SJSA1 (cell line): ENCODE results near the gene NCK2. TPM values are rescaled to one million over a fixed set of nuclear protein-coding genes. Genes with fewer than 3 reads are reported as not detected.
A peak's percentile ranks its signal among the peaks of the same experiment; 100 is the strongest.

ENCODE experiments used
- DNase-seq, 2 experiments: peaks; one replicate each; pipeline ENCODE4 v3.0.0-alpha.2; 2015 to 2020; ENCODE audit warnings: low spot score in 2 of 2, low read depth in 1 of 2
- H3K27ac ChIP-seq: fragments of 250-450 bp; sonication (Bioruptor Pico); 2 replicates; pipeline ENCODE4 v1.5.1; 2020; ENCODE audit warnings: mild to moderate bottlenecking, moderate library complexity
- H3K27me3 ChIP-seq: fragments of 250-450 bp; sonication (Bioruptor Pico); replicated peaks from 2 replicates; pipeline ENCODE4 v1.5.1; 2020; ENCODE audit warnings: mild to moderate bottlenecking, moderate library complexity
- H3K36me3 ChIP-seq: fragments of 250-450 bp; sonication (Bioruptor Pico); 2 replicates; pipeline ENCODE4 v1.5.1; 2020; ENCODE audit warnings: mild to moderate bottlenecking
- H3K4me1 ChIP-seq: fragments of 250-450 bp; sonication (Bioruptor Pico); replicated peaks from 2 replicates; pipeline ENCODE4 v1.6.1; 2021; ENCODE audit warnings: mild to moderate bottlenecking
- H3K4me3 ChIP-seq: fragments of 250-450 bp; sonication (Bioruptor Pico); 2 replicates; pipeline ENCODE4 v1.5.1; 2020; ENCODE audit warnings: mild to moderate bottlenecking
- H3K9me3 ChIP-seq: fragments of 250-450 bp; sonication (Bioruptor Pico); replicated peaks from 2 replicates; pipeline ENCODE4 v1.5.1; 2020; ENCODE audit warnings: mild to moderate bottlenecking
- total RNA-seq: library from RNA; depleted of rRNA; stranded (reverse); fragments of >200 nt; shearing (Covaris generic); gene quantifications from 2 replicates; pipeline ENCODE4 v1.2.3, GENCODE V29; 2014

The NCK2 gene
- total RNA-seq, 1 experiment from 2014 or later, result 47.1 TPM

DNA sequence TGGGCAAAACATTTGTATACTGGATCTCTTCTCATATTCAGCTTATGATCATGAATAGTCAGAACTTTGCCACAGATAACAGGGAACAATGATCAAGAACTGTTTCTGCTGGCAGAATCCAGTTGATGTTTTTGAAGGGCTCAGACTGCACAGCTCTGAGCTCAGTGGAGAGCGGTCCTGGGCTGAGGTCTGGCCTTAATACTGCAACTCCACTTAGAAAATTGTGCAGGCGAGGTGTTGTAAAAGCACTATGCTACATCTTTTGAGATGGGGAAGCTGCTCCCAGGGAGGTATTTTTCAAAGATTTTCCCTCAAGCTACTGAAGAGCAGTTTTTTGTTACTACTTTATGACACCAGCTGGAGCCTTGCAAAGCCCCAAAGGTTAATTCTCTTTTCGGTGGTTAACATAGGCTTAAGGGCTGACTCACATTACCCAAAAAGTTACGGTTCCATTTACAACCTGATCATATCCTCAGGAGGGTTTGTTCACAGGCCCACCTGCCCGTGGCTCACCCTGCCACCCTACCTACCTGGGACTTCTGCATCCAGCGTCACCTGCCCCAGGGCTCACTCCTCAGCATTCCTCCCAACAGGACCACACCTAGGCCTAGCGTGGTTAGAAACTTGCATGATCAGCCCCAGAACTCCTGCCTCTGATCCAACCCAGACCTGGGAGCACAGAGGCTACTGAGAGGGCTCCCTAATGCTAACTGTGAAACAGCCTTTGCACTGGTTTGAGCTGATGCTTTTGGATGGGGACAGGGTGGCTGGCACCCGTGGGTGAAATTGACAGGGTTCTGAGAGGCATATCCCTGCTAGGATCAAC lies 114.4 kb downstream of the NCK2 start:
- no peak overlapping the region for H3K4me3 ChIP-seq
- DNase-seq, result no peak
- peaks cover 9% of the 10 kb centered on the region; the same call in 1 of the 2 replicates for H3K36me3 ChIP-seq
- H3K27me3 ChIP-seq, result no peaks in the 10 kb centered on the region
- H3K9me3 ChIP-seq, result no peaks in the 10 kb centered on the region
- no peak overlapping the region for H3K27ac ChIP-seq
- H3K4me1 ChIP-seq, result no peaks in the 10 kb centered on the region

DNA sequence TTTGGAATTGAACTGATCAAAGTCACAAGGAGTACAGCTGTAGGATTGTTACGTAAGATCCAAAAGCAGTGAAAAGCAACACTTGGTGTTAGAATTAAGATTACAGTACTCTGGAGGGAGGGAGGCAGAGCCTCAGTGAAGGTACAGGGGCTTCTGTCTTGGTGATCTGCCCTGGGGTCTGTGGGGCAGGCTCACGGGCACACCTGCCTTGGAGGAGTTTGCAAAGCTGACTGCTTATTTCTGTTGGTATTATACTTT lies 114.9 kb downstream of the NCK2 start:
- Histone ChIP-seq H3K27me3 (no peaks in the 10 kb centered on the region), H3K27ac (no peak overlapping the region), H3K4me1 (no peaks in the 10 kb centered on the region), H3K9me3 (no peaks in the 10 kb centered on the region), H3K4me3 (no peak overlapping the region), H3K36me3 (peaks cover 9% of the 10 kb centered on the region; the same call in 1 of the 2 replicates)
- no peak for DNase-seq

DNA sequence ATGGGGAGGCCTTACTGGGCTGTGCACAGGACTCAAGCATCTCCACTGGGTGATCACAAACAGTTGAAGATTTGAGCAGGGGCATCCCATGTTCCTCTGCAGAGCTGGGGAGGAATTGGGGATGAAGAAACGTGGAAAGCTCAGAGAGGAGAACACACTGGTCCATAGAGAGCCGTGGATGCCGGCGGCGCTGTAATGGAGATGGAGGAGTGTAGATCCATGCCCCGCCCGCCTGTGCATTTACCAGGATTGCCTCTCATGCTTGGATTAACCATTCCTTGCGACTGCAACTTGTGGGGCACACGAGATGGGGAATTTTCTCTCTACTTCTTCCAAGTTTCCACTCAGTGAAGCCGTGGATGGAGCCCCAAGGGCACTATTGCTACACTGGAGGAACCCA lies 115.9 kb downstream of the NCK2 start:
- Histone ChIP-seq H3K4me1 (peaks cover 6% of the 10 kb centered on the region), H3K9me3 (no peaks in the 10 kb centered on the region), H3K36me3 (peaks cover 7% of the 10 kb centered on the region; the same call in 1 of the 2 replicates), H3K27ac (no peak overlapping the region), H3K27me3 (no peaks in the 10 kb centered on the region), H3K4me3 (no peak overlapping the region)
- no peak for DNase-seq

DNA sequence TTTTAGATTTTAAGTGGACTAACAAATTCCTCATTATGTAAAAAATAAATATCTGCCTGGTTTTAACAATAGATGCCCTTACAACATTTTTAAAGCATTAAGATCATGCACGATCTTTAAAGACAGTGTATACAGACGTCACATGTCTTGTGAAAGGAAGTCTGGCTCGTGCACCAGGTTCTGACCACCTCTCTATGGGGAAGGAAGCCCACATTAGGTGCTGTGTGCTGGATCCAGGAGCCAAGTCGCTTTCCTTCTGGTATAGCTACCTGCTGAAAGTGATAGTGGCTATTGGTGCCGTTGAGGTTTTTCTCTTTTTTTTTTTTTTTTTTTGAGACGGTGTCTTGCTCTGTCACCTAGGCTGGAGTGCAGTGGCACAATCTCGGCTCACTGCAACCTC lies 116.5 kb downstream of the NCK2 start:
- H3K27ac ChIP-seq, result no peak overlapping the region
- H3K4me1 ChIP-seq, result peaks cover 10% of the 10 kb centered on the region
- H3K27me3 ChIP-seq, result no peaks in the 10 kb centered on the region
- no peak for DNase-seq
- no peaks in the 10 kb centered on the region for H3K9me3 ChIP-seq
- peaks cover 4% of the 10 kb centered on the region; the same call in 1 of the 2 replicates for H3K36me3 ChIP-seq
- no peak overlapping the region for H3K4me3 ChIP-seq

DNA sequence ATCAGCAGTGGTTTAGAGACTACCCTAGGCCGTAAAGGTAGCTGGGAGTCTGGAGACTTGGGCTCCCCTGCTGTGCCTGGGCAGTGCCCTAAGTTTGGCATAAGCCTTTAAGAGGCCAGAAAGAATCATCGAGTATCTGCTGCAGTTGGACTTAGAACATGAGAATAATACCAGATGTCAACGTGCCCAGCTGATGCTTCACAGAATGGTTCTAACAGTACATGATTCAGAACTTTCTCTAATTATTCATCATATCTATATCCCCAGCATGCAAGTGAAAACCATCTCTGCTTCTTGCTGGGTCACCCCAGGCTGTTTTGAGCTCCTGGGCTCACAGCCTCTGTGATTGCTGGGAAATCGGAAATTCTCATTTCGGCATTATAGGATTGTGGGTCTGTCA lies 118.1 kb downstream of the NCK2 start:
- Histone ChIP-seq H3K4me1 (peaks cover 26% of the 10 kb centered on the region), H3K4me3 (no peak overlapping the region), H3K9me3 (no peaks in the 10 kb centered on the region), H3K36me3 (no peaks in the 10 kb centered on the region), H3K27me3 (no peaks in the 10 kb centered on the region), H3K27ac (no peak overlapping the region)
- DNase-seq, result no peak

DNA sequence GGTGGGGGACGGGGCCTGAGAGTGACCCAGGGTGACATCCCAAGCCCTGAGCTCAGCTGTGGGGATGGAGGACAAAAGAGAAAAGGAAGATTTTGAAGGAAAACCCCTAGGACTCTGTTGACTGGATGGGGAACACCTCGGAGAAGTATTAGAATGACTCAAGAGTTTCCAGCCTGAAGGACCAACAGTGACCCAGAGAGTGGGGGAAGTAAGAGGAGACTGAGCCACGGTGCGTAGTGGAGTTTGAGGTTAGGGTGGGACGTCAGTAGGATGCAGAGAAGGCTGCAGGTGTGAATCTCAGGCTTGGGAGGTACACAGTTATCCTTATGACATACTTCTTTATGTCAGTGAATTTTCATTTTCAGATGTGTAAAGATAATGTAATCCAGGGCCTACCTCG lies 119.5 kb downstream of the NCK2 start:
- Histone ChIP-seq H3K36me3 (no peaks in the 10 kb centered on the region), H3K27me3 (no peaks in the 10 kb centered on the region), H3K9me3 (no peaks in the 10 kb centered on the region), H3K4me3 (no peak overlapping the region), H3K27ac (no peak overlapping the region), H3K4me1 (peaks cover 28% of the 10 kb centered on the region)
- no peak for DNase-seq

DNA sequence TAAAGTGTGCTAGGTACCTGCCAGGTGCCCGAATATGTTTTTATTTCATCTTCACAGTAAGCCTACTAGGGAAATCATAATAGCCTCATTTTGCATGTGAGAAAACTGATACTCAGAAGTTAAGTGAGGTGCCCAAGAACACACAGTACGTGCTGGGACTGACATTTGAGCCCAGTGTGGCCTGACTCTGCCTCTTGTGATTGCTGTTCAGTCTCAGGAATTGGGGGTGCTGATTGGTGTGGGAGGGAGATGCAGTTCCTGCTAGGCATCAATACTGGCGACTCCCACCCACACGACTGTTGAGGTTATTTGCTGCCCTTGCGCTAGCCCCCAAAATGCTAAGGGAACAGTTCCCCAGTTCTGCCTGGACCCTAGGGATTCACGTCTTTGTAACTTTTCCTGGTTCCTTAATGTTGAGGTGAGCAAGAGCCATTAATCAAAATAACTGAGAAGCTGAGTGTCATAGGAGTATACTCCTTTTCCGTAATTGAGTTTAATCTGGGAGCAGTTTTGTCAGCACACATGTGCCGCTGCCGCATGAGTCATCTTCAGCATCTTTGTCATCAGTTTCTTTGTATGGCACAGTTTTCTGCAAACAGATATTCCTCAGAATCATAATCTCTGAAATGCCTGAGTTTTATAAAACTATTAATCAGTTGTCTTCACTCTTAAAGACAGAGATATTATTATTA lies 120.7 kb downstream of the NCK2 start:
- H3K4me1 ChIP-seq, result peaks cover 28% of the 10 kb centered on the region
- H3K36me3 ChIP-seq, result no peaks in the 10 kb centered on the region
- H3K27me3 ChIP-seq, result no peaks in the 10 kb centered on the region
- no peak overlapping the region for H3K27ac ChIP-seq
- no peaks in the 10 kb centered on the region for H3K9me3 ChIP-seq
- DNase-seq, result peak in 1 of 2 experiments; percentile 5
- no peak overlapping the region for H3K4me3 ChIP-seq

DNA sequence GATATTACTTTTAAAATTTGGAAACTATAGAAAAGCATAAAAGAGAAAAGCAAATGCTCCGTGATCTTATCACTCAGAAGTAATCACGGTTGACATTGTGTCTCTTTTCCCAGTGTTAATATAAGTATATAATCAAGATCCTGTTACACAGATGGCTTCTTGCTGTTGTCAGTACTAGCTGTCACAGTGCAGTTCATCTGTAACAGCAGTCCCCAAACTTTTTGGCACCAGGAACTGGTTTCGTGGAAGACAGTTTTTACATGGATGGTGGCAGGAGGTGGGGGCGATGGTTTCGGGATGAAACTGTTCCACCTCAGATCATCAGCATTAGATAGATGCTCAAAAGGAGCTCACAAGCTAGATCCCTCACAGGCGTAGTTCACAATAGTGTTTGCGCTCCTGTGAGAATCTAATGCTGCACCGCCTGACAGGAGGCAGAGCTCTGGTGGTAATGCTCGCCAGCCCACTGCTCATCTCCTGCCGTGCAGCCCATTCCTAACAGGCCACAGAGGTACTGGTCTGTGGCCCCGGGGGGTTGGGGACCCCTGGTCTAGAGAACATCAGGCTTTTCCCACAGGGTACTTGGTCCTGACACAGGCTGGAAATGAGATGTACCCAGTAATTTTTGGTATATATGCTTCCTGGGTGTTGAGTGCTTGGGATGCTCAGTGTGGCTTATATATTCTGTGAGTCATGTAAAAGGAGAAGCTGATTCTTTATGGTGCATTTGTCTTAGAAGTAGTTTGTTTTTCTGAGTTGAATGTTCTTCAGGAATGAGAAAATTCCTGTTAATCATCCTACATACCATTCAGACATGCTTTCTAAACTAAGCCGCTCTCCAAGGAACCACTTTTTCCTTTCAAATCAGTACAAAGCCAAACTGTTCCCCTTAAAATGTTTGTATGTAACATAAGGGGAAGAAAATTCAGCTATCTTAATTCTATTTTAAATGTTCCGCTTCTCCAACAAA lies 121.8 kb downstream of the NCK2 start:
- H3K4me1 ChIP-seq, result peaks cover 28% of the 10 kb centered on the region

DNA sequence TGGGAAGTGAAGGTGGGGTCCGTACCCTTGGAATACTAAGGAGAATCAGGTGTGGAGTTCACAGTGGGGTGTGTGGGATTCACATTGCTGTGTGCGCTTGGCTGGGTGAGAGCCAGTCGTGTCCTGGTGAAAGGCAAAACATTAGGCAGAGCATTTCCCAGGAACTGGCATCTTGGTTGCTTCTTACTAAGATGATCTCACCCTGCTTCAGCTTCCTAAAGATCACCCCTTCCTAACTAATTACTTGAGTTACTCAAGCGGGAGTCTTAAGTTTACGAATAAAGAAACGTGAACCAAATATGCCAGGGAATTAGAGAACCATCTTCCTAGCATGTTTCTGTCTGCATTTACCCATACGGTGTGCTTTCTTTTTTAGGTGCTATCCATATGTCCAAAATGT lies 122.9 kb downstream of the NCK2 start:
- H3K4me1 ChIP-seq, result peaks cover 28% of the 10 kb centered on the region
- no peaks in the 10 kb centered on the region for H3K27me3 ChIP-seq
- no peak for DNase-seq
- H3K36me3 ChIP-seq, result no peaks in the 10 kb centered on the region
- peak overlapping the region; percentile 25 for H3K27ac ChIP-seq
- H3K9me3 ChIP-seq, result no peaks in the 10 kb centered on the region
- H3K4me3 ChIP-seq, result no peak overlapping the region

More for the DNA sequence above, 121.8 kb downstream of the NCK2 start:
- Histone ChIP-seq H3K4me3 (no peak overlapping the region), H3K27ac (peak overlapping the region; percentile 25), H3K27me3 (no peaks in the 10 kb centered on the region), H3K9me3 (no peaks in the 10 kb centered on the region), H3K36me3 (no peaks in the 10 kb centered on the region)
- peak in 1 of 2 experiments; percentile 51 for DNase-seq

DNA sequence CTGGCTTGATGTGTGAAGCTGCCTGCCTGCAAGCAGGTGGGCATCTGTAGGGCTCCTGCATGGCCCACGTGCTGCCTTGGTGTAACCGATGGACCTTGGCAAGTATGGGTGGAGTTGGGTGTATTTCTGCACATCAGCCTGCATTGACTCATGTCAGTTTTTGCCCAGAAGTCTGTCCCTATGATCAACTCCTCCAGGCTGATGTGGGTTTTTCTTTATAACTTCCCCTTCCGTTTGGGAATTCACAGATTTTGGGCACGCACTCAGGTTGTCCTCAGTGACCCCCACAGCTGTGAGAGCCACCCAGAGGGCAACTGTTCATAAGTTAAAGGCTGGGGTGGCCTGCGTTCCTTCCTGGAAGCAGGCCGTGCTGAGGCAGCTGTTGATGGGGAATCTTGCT lies 123.3 kb downstream of the NCK2 start:
- H3K4me3 ChIP-seq, result no peak overlapping the region
- H3K27ac ChIP-seq, result no peak overlapping the region
- H3K9me3 ChIP-seq, result no peaks in the 10 kb centered on the region
- peaks cover 29% of the 10 kb centered on the region for H3K4me1 ChIP-seq
- H3K36me3 ChIP-seq, result no peaks in the 10 kb centered on the region
- no peak for DNase-seq
- H3K27me3 ChIP-seq, result no peaks in the 10 kb centered on the region

DNA sequence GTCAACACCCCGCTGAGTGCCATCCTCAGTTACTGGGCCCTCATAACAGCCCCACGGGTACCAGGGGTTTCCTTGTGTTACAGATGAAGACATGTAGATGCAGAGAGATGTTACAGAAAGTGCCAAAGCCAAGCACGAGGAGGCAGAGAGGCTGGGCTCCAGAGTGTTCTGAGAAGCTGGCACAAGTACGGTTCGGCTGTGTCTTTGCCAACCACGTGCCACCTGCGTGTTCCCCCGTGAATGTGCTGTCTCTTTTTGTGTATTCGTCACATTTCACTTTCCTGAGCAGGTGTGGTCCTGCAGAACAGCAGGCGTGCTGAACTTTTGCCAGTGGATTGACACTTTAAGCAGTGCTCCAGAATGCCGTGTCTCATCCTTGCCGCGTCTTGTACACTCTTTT lies 124.6 kb downstream of the NCK2 start:
- Histone ChIP-seq H3K36me3 (no peaks in the 10 kb centered on the region), H3K27ac (no peak overlapping the region), H3K9me3 (no peaks in the 10 kb centered on the region), H3K27me3 (no peaks in the 10 kb centered on the region), H3K4me3 (no peak overlapping the region), H3K4me1 (peaks cover 42% of the 10 kb centered on the region)
- DNase-seq, result no peak

DNA sequence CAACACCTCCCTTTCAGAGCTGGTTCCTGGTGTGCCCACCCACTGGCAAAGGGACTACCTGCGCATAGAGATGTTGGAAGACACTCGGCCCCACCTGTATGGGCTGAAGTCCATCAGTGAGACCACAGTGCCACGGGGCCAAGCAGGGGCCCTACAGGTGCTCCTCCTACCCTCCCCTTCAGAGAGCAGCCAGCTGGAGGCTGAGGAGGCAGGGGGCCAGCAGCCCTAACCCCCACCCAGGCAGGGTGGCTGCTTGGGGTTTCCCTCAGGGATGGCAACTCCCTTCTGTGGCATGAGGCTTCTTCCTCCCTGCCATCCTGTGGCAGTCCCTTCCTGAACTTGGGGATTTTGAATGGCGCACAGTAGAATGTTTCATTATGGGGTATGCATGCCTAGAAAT lies 125.3 kb downstream of the NCK2 start:
- no peak for DNase-seq
- Histone ChIP-seq H3K36me3 (no peaks in the 10 kb centered on the region), H3K9me3 (no peaks in the 10 kb centered on the region)

DNA sequence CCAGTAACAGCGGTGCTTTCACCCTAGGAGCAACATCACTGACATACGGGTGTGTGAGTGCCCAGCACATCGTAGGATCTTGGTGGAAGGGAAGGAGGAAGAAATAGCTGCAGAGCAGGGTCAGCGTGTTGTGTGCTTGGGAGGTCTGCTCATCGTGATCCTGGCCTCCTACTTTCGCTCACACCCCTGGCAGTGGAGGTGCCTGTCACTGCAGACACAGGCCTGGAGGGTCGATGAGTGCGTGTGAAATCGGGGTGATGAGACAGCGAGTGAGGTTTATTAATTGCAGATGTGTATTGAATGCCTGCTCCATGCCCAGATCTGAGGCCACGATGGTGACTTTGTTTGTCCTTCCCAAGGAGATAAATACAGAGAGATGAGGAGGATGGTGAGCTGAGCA lies 126.1 kb downstream of the NCK2 start:
- Histone ChIP-seq H3K36me3 (no peaks in the 10 kb centered on the region), H3K4me3 (no peak overlapping the region), H3K9me3 (no peaks in the 10 kb centered on the region), H3K27me3 (no peaks in the 10 kb centered on the region), H3K27ac (no peak overlapping the region), H3K4me1 (peaks cover 38% of the 10 kb centered on the region)
- DNase-seq, result no peak

More for the DNA sequence above, 125.3 kb downstream of the NCK2 start:
- no peaks in the 10 kb centered on the region for H3K27me3 ChIP-seq
- H3K4me1 ChIP-seq, result peaks cover 43% of the 10 kb centered on the region
- no peak overlapping the region for H3K27ac ChIP-seq
- H3K4me3 ChIP-seq, result no peak overlapping the region
